ENCODE data around the gene BTNL2. TPM values are rescaled to one million over a fixed set of nuclear protein-coding genes. Genes with fewer than 3 reads are reported as not detected.

Gene BTNL2
- total RNA-seq, 1 experiment from 2014 or later = not detected

- intact Hi-C loops (cut with micrococcal nuclease; ENCODE audit: unreplicated experiment) = loop anchor here (5.0 kb wide), 1 partner anchor 366 kb away; no protein-coding TSS in a partner anchor
- BruUV-seq (replicated peaks) = no TSS peak
- DNase-seq (ENCODE audit: low read depth, low spot score) = no peak
- Histone ChIP-seq H3K4me1 (ENCODE audit: control insufficient read depth, insufficient read depth, low read length) (no peaks in the 10 kb centered on the region), H3K4me3 (ENCODE audit: low read depth in 2 of 2, low read length in 2 of 2) (no peak overlapping the region), H3K27me3 (ENCODE audit: control insufficient read depth, insufficient read depth, low read length) (peaks cover 24% of the 10 kb centered on the region), H3K27ac (ENCODE audit: low read length) (no peak overlapping the region), H3K36me3 (ENCODE audit: control insufficient read depth, insufficient read depth, low read length) (no peaks in the 10 kb centered on the region), H3K9me3 (ENCODE audit: control insufficient read depth, insufficient read depth, low read depth, low read length) (no peaks in the 10 kb centered on the region)
- ChIA-PET POLR2A (no interaction called here), CTCF (interaction anchor here (1.2 to 1.6 kb wide), 2 partner anchors 269 to 437 kb away, joined by 3 read pairs; no protein-coding TSS in a partner anchor)
- in situ Hi-C loops (cut with HindIII; ENCODE audit: low pct_unique_long_range_greater_than_20kb, low sequenced_read_pairs) = no loop called here
- no peak for ATAC-seq
- TF ChIP-seq TCF7L2 (IDR thresholded peaks at IDR 0.05; ENCODE audit: low read depth, low read length) (no peak), REST (IDR thresholded peaks at IDR 0.05; ENCODE audit: insufficient read depth in 1 of 2, low read depth in 2 of 2, low read length in 1 of 2) (no peak), POLR2AphosphoS5 (IDR thresholded peaks at IDR 0.05; ENCODE audit: low read depth, low read length) (no peak), SIN3A (IDR thresholded peaks at IDR 0.05; ENCODE audit: borderline replicate concordance, insufficient read depth, low read depth, low read length) (no peak)
- TF ChIP-seq, protein P1, sequence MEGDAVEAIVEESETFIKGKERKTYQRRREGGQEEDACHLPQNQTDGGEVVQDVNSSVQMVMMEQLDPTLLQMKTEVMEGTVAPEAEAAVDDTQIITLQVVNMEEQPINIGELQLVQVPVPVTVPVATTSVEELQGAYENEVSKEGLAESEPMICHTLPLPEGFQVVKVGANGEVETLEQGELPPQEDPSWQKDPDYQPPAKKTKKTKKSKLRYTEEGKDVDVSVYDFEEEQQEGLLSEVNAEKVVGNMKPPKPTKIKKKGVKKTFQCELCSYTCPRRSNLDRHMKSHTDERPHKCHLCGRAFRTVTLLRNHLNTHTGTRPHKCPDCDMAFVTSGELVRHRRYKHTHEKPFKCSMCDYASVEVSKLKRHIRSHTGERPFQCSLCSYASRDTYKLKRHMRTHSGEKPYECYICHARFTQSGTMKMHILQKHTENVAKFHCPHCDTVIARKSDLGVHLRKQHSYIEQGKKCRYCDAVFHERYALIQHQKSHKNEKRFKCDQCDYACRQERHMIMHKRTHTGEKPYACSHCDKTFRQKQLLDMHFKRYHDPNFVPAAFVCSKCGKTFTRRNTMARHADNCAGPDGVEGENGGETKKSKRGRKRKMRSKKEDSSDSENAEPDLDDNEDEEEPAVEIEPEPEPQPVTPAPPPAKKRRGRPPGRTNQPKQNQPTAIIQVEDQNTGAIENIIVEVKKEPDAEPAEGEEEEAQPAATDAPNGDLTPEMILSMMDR (IDR thresholded peaks at IDR 0.05) = no peak
These were observed 24.2 kb upstream of the BTNL2 start for GRCh38 chr6:32431142-32431541.

GRCh38 chr6:32430179-32430578 lies 23.2 kb upstream of the BTNL2 start:
- Histone ChIP-seq H3K36me3 (ENCODE audit: control insufficient read depth, insufficient read depth, low read length) (no peaks in the 10 kb centered on the region), H3K27ac (ENCODE audit: low read length) (no peak overlapping the region), H3K4me1 (ENCODE audit: control insufficient read depth, insufficient read depth, low read length) (no peaks in the 10 kb centered on the region), H3K27me3 (ENCODE audit: control insufficient read depth, insufficient read depth, low read length) (peaks cover 23% of the 10 kb centered on the region), H3K4me3 (ENCODE audit: low read depth in 2 of 2, low read length in 2 of 2) (no peak overlapping the region), H3K9me3 (ENCODE audit: control insufficient read depth, insufficient read depth, low read depth, low read length) (no peaks in the 10 kb centered on the region)
- BruUV-seq (replicated peaks) = no TSS peak
- DNase-seq (ENCODE audit: low read depth, low spot score) = no peak
- no peak for ATAC-seq
- ChIA-PET POLR2A (no interaction called here), CTCF (no interaction called here)
- in situ Hi-C loops (cut with HindIII; ENCODE audit: low pct_unique_long_range_greater_than_20kb, low sequenced_read_pairs) (no loop called here), intact Hi-C loops (cut with micrococcal nuclease; ENCODE audit: unreplicated experiment) (loop anchor here (5.0 kb wide), 1 partner anchor 367 kb away; no protein-coding TSS in a partner anchor)
- TF ChIP-seq REST (IDR thresholded peaks at IDR 0.05; ENCODE audit: insufficient read depth in 1 of 2, low read depth in 2 of 2, low read length in 1 of 2) (no peak), TCF7L2 (IDR thresholded peaks at IDR 0.05; ENCODE audit: low read depth, low read length) (no peak), SIN3A (IDR thresholded peaks at IDR 0.05; ENCODE audit: borderline replicate concordance, insufficient read depth, low read depth, low read length) (no peak), POLR2AphosphoS5 (IDR thresholded peaks at IDR 0.05; ENCODE audit: low read depth, low read length) (no peak)
- TF ChIP-seq, protein P1 (IDR thresholded peaks at IDR 0.05) = no peak
